IgD-negative memory B cell (primary cell): ENCODE results near the gene FILIP1L. TPM values are rescaled to one million over a fixed set of nuclear protein-coding genes. Genes with fewer than 3 reads are reported as not detected.
A peak's percentile ranks its signal among the peaks of the same experiment; 100 is the strongest.

Experiments used
- H3K27ac Mint-ChIP-seq, 3 donors: one replicate each; pipeline ENCODE4 v1.8.0; 2020 to 2022; ENCODE audit warnings: mild to moderate bottlenecking in 3 of 3, mixed read lengths in 3 of 3, moderate library complexity in 1 of 3
- H3K27me3 Mint-ChIP-seq: one replicate; pipeline ENCODE4 v1.8.0; 2021; ENCODE audit warnings: mixed read lengths
- H3K36me3 Mint-ChIP-seq: one replicate; pipeline ENCODE4 v1.8.0; 2020; ENCODE audit warnings: mild to moderate bottlenecking, mixed read lengths
- H3K4me1 Mint-ChIP-seq, 3 donors: one replicate each; pipeline ENCODE4 v1.8.0; 2020 to 2022; ENCODE audit warnings: mixed read lengths in 3 of 3, mild to moderate bottlenecking in 1 of 3
- H3K4me3 Mint-ChIP-seq, 4 donors: one replicate each; pipeline ENCODE4 v1.8.0; 2020 to 2022; ENCODE audit warnings: mild to moderate bottlenecking in 4 of 4, mixed read lengths in 4 of 4, moderate library complexity in 3 of 4
- H3K9me3 Mint-ChIP-seq, 3 donors: one replicate each; pipeline ENCODE4 v1.8.0; 2020 to 2021; ENCODE audit warnings: mixed read lengths in 3 of 3, mild to moderate bottlenecking in 1 of 3
- polyA plus RNA-seq: library from polyadenylated mRNA; unstranded; fragments of 300-500 nt; fragmentation: Illumina TruSeq; gene quantifications from one replicate; pipeline ENCODE4 v1.2.3, GENCODE V29; 2021

The FILIP1L gene
- polyA plus RNA-seq, 1 donor from 2014 or later = 1.1 TPM

DNA sequence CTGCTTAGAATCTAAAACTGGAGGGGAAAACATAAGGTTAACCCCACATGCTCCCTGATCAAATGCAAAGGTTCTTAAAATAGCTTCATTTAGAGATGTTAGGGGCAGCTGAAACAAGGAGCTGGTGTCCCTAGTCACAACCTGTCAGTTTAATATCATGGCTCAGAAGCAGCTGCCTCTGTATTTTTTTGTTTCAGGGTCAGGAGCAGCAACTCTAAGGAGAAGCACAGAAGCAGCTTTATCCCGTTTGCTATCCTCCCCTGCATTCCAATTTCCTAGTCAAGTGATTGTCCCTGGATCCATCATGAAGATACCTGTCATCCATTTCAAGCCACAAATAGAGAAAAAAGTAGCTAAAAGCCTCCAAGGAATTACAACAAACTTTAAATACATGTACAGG lies 4.1 kb downstream of the FILIP1L start:
- H3K4me1 Mint-ChIP-seq = peaks cover 8 to 11% (median 8%) of the 10 kb centered on the region in 3 donors
- H3K27me3 Mint-ChIP-seq = no peaks in the 10 kb centered on the region
- H3K36me3 Mint-ChIP-seq = peaks cover 10% of the 10 kb centered on the region
- H3K27ac Mint-ChIP-seq = no peak overlapping the region
- no peak overlapping the region for H3K4me3 Mint-ChIP-seq
- H3K9me3 Mint-ChIP-seq = no peaks in the 10 kb centered on the region

DNA sequence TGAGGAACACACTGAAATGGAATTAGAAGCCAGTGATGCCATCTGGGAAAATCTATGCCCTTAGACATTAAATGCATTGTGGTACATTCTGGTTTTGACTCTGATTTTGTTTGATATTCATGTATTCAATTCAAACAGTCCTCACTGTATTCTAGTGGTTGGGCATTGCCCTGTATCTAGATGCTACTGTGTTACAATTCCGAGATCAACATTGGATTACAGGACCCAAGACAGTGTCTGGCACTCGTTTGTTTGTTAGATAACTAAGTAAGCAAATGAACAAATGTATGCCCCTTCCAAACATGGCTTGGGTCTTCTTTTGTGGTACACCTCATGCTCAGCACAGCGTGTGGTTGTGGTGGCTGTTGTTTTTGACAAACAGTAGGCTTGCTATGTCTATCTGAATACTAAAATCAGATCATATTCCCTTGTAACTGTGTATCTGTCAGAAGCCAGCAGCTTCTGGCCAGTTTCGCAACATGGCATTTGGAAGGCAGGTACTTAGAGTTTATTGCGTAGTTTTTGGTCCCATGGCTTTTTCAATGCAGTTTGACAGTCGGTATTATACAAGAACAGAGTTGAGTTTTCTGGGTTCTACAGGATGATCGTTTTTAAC lies 5.7 kb downstream of the FILIP1L start:
- Mint-ChIP-seq H3K27me3 (no peaks in the 10 kb centered on the region), H3K36me3 (peaks cover 10% of the 10 kb centered on the region), H3K4me1 (peaks cover 21 to 27% (median 24%) of the 10 kb centered on the region in 3 donors)

DNA sequence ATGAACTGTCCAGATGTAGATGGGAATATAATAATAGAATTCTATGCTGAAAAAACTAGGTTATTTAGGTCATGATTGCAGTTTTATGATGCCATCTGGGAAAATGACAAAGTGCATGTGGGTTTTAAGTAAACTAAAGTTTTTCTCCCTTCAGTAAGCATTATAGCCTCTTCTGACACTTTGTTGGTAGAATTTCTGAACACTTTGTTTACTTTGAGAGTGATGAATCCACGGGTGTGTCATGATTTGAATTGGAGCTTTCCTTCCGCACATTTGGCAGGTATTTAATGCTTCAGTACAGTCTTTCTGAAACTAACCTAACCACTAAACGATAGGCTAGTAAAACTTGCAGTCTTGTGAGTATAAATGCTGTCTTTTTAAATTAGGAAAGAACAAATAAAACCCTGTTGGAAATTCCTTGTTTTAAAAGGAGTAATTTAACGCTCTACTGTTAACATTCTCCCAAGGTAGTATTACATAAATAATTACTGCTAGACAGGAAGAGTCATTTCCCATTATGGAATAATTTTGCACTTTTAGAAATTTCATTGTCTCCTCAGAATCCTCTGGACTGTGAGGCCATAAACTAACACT lies 7.0 kb downstream of the FILIP1L start:
- H3K36me3 Mint-ChIP-seq = peaks cover 6% of the 10 kb centered on the region
- no peaks in the 10 kb centered on the region for H3K27me3 Mint-ChIP-seq
- no peak overlapping the region for H3K4me3 Mint-ChIP-seq
- H3K9me3 Mint-ChIP-seq = no peaks in the 10 kb centered on the region
- peaks cover 22 to 36% (median 35%) of the 10 kb centered on the region in 3 donors for H3K4me1 Mint-ChIP-seq
- H3K27ac Mint-ChIP-seq = peak overlapping the region in 1 of 3 donors; percentile 24

More for the DNA sequence above, 5.7 kb downstream of the FILIP1L start:
- Mint-ChIP-seq H3K4me3 (no peak overlapping the region), H3K27ac (no peak overlapping the region), H3K9me3 (no peaks in the 10 kb centered on the region)

GRCh38 chr3:100106531-100107141 lies 7.7 kb downstream of the FILIP1L start:
- Mint-ChIP-seq H3K36me3 (peaks cover 6% of the 10 kb centered on the region), H3K27me3 (no peaks in the 10 kb centered on the region), H3K4me1 (peaks cover 22 to 36% (median 35%) of the 10 kb centered on the region in 3 donors), H3K9me3 (no peaks in the 10 kb centered on the region), H3K27ac (no peak overlapping the region), H3K4me3 (no peak overlapping the region)

GRCh38 chr3:100106094-100106493 lies 8.2 kb downstream of the FILIP1L start:
- Mint-ChIP-seq H3K4me3 (peak overlapping the region in 1 of 4 donors; percentile 24), H3K4me1 (peaks cover 23 to 38% (median 35%) of the 10 kb centered on the region in 3 donors), H3K27ac (no peak overlapping the region), H3K27me3 (no peaks in the 10 kb centered on the region), H3K9me3 (peaks cover 0 to 3% (median 0%) of the 10 kb centered on the region in 3 donors), H3K36me3 (peaks cover 8% of the 10 kb centered on the region)

DNA sequence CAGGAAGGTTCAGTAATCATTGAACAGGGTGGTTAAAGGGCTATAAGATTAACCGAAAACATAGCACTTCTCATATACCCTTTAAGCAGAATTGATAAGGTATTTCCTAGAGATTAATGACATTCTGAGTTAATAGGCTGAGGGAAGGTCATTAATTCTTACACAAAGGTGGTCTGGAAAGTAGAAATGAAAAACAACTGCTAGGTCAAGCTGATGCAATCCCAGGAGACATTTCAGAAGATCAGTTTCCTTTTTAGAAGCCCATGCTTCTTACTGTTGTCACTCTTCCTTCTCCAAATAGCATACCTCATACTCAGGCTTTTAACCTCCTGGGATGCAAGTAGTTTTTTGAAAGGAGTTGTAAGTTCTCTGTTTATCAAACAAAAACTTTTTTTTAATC lies 8.8 kb downstream of the FILIP1L start:
- peaks cover 8% of the 10 kb centered on the region for H3K36me3 Mint-ChIP-seq
- no peaks in the 10 kb centered on the region for H3K27me3 Mint-ChIP-seq
- H3K27ac Mint-ChIP-seq = no peak overlapping the region
- H3K4me3 Mint-ChIP-seq = peak overlapping the region in 2 of 4 donors; percentile 8 to 24
- H3K4me1 Mint-ChIP-seq = peaks cover 24 to 38% (median 35%) of the 10 kb centered on the region in 3 donors
- peaks cover 0 to 4% (median 0%) of the 10 kb centered on the region in 3 donors for H3K9me3 Mint-ChIP-seq

- Mint-ChIP-seq H3K4me1 (peaks cover 22 to 38% (median 35%) of the 10 kb centered on the region in 3 donors), H3K27ac (peak overlapping the region in 2 of 3 donors; percentile 1 to 48), H3K4me3 (peak overlapping the region in 2 of 4 donors; percentile 9 to 70), H3K9me3 (peaks cover 0 to 4% (median 0%) of the 10 kb centered on the region in 3 donors), H3K27me3 (no peaks in the 10 kb centered on the region), H3K36me3 (peaks cover 6% of the 10 kb centered on the region)
Observed at GRCh38 chr3:100104817-100105413, 9.4 kb downstream of the FILIP1L start.

DNA sequence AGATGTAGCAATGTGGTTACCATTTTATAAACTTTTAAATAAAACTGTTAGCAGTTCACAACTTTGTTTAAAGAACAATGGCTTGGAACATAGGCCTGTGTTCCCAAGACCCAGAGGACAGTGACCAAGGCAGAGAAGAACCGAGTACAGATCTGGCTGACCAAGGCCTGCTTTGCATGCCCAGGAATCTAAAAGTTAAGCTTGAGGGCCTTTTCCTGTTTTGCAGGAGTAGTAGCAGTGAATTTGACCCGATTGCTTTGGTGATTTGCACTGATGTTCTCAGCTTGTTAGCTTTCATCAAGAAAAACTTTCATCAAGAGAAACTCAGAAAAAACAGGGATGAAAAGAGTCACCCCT lies 9.9 kb downstream of the FILIP1L start:
- peak overlapping the region in 2 of 4 donors; percentile 51 to 70 for H3K4me3 Mint-ChIP-seq
- H3K27ac Mint-ChIP-seq = peak overlapping the region in 1 of 3 donors; percentile 1
- peaks cover 22 to 38% (median 35%) of the 10 kb centered on the region in 3 donors for H3K4me1 Mint-ChIP-seq
- no peaks in the 10 kb centered on the region for H3K27me3 Mint-ChIP-seq
- H3K36me3 Mint-ChIP-seq = peaks cover 6% of the 10 kb centered on the region
- H3K9me3 Mint-ChIP-seq = peaks cover 0 to 4% (median 0%) of the 10 kb centered on the region in 3 donors

GRCh38 chr3:100103558-100104441 lies 10.5 kb downstream of the FILIP1L start:
- peaks cover 22 to 38% (median 35%) of the 10 kb centered on the region in 3 donors for H3K4me1 Mint-ChIP-seq
- H3K9me3 Mint-ChIP-seq = peaks cover 0 to 4% (median 0%) of the 10 kb centered on the region in 3 donors
- H3K36me3 Mint-ChIP-seq = peaks cover 6% of the 10 kb centered on the region
- no peaks in the 10 kb centered on the region for H3K27me3 Mint-ChIP-seq
- H3K27ac Mint-ChIP-seq = peak overlapping the region in 2 of 3 donors; percentile 12 to 64
- peak overlapping the region in 3 of 4 donors; percentile 5 to 51 (median 19) for H3K4me3 Mint-ChIP-seq

DNA sequence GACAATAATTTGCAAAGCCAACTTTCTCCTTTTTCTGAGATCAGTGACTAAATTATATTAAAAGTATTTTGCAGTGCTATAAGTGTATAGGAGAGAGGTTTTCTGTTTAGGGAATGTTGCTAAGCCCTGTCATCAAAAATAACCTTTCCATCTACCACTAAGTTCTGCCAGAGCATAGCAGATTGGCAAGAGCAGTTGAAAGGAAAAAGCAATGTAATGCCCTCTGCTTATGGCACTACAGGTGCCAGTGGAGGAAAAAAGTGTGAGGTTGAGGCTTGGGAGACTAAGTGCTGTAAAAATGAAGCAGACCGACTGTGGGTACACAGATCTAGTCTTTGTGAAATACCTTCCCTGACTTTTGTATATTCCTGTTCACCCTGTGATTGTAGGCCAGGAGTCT lies 11.5 kb downstream of the FILIP1L start:
- Mint-ChIP-seq H3K36me3 (peaks cover 4% of the 10 kb centered on the region), H3K4me1 (peaks cover 22 to 38% (median 35%) of the 10 kb centered on the region in 3 donors), H3K27ac (no peak overlapping the region)

GRCh38 chr3:100100425-100100824 lies 13.9 kb downstream of the FILIP1L start:
- peaks cover 5% of the 10 kb centered on the region for H3K36me3 Mint-ChIP-seq
- H3K27me3 Mint-ChIP-seq = no peaks in the 10 kb centered on the region
- H3K9me3 Mint-ChIP-seq = peaks cover 0 to 4% (median 0%) of the 10 kb centered on the region in 3 donors
- no peak overlapping the region for H3K27ac Mint-ChIP-seq
- peaks cover 19 to 30% (median 30%) of the 10 kb centered on the region in 3 donors for H3K4me1 Mint-ChIP-seq
- no peak overlapping the region for H3K4me3 Mint-ChIP-seq

More for the DNA sequence above, 11.5 kb downstream of the FILIP1L start:
- H3K9me3 Mint-ChIP-seq = peaks cover 0 to 4% (median 0%) of the 10 kb centered on the region in 3 donors
- H3K4me3 Mint-ChIP-seq = no peak overlapping the region
- no peaks in the 10 kb centered on the region for H3K27me3 Mint-ChIP-seq

DNA sequence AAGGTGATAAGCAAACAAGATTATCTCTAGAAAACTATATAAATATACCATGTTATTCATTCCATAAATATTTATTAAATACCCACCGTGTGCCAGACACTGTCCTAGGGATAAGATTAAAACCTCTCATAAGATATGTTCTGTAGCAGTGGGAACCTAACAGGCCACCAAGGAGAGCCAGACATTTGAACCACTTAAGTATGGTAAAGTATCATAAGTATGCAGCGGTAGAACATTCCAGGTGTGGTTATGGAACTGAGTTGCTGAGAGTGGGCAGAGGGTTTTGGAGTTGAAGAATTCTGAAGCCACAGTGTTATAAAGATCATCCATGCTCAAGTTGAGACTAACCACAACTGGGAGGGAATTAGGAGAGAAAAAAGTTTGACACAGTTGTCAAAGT lies 14.7 kb downstream of the FILIP1L start:
- no peak overlapping the region for H3K4me3 Mint-ChIP-seq
- H3K27ac Mint-ChIP-seq = no peak overlapping the region
- H3K9me3 Mint-ChIP-seq = peaks cover 0 to 4% (median 0%) of the 10 kb centered on the region in 3 donors
- H3K36me3 Mint-ChIP-seq = peaks cover 4% of the 10 kb centered on the region
- H3K4me1 Mint-ChIP-seq = peaks cover 12 to 22% (median 22%) of the 10 kb centered on the region in 3 donors
- H3K27me3 Mint-ChIP-seq = no peaks in the 10 kb centered on the region

DNA sequence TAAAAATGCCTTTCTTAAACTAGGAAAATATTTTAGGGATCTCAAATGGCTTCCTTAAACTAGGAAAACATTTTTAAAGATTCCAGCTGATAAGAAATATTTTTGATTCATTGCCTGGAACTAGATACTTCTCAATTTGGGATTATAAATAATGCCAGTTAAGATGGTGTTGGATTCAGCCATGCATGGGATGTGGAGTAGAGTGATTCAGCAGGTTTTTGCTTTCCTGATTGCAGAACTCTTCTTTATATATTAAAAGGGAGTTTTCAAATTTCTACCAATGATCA lies 15.6 kb downstream of the FILIP1L start:
- peaks cover 0 to 4% (median 0%) of the 10 kb centered on the region in 3 donors for H3K9me3 Mint-ChIP-seq
- peaks cover 5 to 13% (median 13%) of the 10 kb centered on the region in 3 donors for H3K4me1 Mint-ChIP-seq
- H3K4me3 Mint-ChIP-seq = no peak overlapping the region
- no peak overlapping the region for H3K27ac Mint-ChIP-seq
- H3K36me3 Mint-ChIP-seq = peaks cover 4% of the 10 kb centered on the region
- no peaks in the 10 kb centered on the region for H3K27me3 Mint-ChIP-seq
